ENCODE measurements around the gene HSPA5. TPM values are rescaled to one million over a fixed set of nuclear protein-coding genes. Genes with fewer than 3 reads are reported as not detected.

HSPA5 gene
- total RNA-seq, 4 donors from 2014 or later: 59.0 to 140 (median 84.9) TPM

- Histone ChIP-seq H3K4me3 (peak overlapping the region; percentile 88 to 96 (median 94)), H3K4me1 (peaks cover 0 to 24% (median 14%) of the 10 kb centered on the region in 4 donors), H3K27ac (peak overlapping the region; percentile 79 to 89 (median 85)), H3K9me3 (no peaks in the 10 kb centered on the region), H3K27me3 (no peaks in the 10 kb centered on the region), H3K36me3 (peaks cover 0 to 16% (median 0%) of the 10 kb centered on the region in 3 donors)
- WGBS, 2 donors: 13 to 16% methylated on average over 11 of the region's 11 CpGs
- TF ChIP-seq EP300 (IDR thresholded peaks at IDR 0.05): no peak
- TF ChIP-seq, protein P1, sequence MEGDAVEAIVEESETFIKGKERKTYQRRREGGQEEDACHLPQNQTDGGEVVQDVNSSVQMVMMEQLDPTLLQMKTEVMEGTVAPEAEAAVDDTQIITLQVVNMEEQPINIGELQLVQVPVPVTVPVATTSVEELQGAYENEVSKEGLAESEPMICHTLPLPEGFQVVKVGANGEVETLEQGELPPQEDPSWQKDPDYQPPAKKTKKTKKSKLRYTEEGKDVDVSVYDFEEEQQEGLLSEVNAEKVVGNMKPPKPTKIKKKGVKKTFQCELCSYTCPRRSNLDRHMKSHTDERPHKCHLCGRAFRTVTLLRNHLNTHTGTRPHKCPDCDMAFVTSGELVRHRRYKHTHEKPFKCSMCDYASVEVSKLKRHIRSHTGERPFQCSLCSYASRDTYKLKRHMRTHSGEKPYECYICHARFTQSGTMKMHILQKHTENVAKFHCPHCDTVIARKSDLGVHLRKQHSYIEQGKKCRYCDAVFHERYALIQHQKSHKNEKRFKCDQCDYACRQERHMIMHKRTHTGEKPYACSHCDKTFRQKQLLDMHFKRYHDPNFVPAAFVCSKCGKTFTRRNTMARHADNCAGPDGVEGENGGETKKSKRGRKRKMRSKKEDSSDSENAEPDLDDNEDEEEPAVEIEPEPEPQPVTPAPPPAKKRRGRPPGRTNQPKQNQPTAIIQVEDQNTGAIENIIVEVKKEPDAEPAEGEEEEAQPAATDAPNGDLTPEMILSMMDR (IDR thresholded peaks at IDR 0.05): no peak
- TF ChIP-seq POLR2A (IDR thresholded peaks at IDR 0.05): no peak
- DNase-seq (ENCODE audit: low spot score in 2 of 2): no peak
These were observed 21.3 kb upstream of the HSPA5 start for GRCh38 chr9:125262294-125262991.

DNA sequence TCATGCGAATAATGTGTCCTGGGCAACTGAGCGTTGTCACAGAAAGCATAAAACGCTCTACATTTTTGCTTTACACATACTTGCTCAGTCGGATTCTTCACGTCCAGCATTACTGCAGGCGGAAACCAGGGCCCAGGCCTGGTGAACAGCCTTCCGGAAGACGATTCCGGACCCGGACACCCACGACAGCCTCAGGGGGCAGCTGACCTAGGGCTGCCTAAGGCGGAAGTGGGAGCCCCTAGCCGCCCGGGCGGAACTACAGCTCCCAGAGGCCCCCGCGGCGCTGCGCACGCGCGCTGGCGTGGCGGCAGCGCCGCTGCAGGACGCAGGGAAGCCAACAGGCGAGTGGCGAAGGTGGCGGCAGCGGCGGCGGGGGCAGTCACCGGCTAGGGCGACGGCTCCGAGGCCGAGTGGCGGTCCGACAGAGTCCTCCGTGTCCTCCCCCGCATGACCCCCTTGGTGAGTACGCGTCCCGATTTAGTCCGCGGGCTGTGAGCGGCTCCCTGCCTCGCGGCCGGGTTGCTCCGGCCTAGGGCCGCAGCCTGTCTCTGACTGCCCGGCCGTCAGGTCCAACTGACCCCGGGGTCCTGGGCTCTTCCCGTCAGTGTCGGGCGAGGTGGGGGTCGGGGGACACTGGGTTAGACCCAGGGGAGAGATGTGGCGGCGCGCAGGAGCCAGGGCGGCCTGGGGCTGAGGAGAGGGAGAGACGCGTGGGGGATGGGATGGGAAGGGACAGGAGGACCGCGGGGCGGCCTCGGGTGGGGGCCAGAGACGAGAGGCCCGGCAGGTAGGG lies 20.6 kb upstream of the HSPA5 start, which contains the start of gene GAPVD1:
GAPVD1 (plus strand) TSS at position 326 of the 793 bp plus-strand sequence. CDS start 37,096 bp downstream, outside the sequence.
- Histone ChIP-seq H3K36me3 (peaks cover 0 to 15% (median 0%) of the 10 kb centered on the region in 3 donors), H3K4me3 (peak within 1 kb of the TSS; percentile 88 to 96 (median 94)), H3K27me3 (no peaks in the 10 kb centered on the region), H3K4me1 (peaks cover 0 to 24% (median 14%) of the 10 kb centered on the region in 4 donors), H3K27ac (peak within 1 kb of the TSS; percentile 79 to 89 (median 85)), H3K9me3 (no peaks in the 10 kb centered on the region)
- peak; percentile 40 to 51 for DNase-seq (ENCODE audit: low spot score in 2 of 2)
- TF ChIP-seq, protein P1 (IDR thresholded peaks at IDR 0.05): peak; percentile 37 to 78 (median 60)
- TF ChIP-seq EP300 (IDR thresholded peaks at IDR 0.05): peak in 1 of 2 donors; percentile 77
- TF ChIP-seq POLR2A (IDR thresholded peaks at IDR 0.05): peak; percentile 33 to 77
- 5 to 6% methylated on average over 32 to 34 of the region's 72 CpGs for WGBS, 2 donors

DNA sequence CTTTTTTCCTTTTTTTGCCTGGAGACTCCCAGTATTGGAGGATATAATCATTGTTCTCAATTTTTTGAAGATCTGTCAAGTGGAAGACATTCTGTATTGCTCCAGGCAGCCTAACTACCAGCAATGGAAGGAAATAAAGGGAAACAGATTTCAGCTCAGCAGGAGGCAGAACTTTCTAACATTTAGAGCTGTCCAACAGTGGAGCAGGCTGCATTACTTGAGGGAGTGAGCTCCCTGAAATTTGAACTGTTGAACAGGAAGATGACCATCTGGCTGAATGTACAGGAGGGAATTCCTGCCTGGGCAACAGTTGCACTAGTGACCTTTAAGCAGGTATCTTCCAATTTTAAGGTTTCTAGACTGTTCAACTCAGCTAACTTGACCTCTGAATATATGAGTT lies 19.4 kb upstream of the HSPA5 start:
- no peaks in the 10 kb centered on the region for H3K27me3 ChIP-seq
- TF ChIP-seq POLR2A (IDR thresholded peaks at IDR 0.05) (no peak), EP300 (IDR thresholded peaks at IDR 0.05) (no peak)
- TF ChIP-seq, protein P1 (IDR thresholded peaks at IDR 0.05): no peak
- peaks cover 0 to 6% (median 0%) of the 10 kb centered on the region in 3 donors for H3K36me3 ChIP-seq
- H3K27ac ChIP-seq: peak overlapping the region in 1 of 4 donors; percentile 89
- DNase-seq (ENCODE audit: low spot score in 2 of 2): no peak
- H3K9me3 ChIP-seq: no peaks in the 10 kb centered on the region
- no peak overlapping the region for H3K4me3 ChIP-seq
- H3K4me1 ChIP-seq: peaks cover 0 to 24% (median 14%) of the 10 kb centered on the region in 4 donors

GRCh38 chr9:125258832-125259534 lies 17.8 kb upstream of the HSPA5 start:
- WGBS, 2 donors: 50 to 57% methylated on average over 2 of the region's 2 CpGs
- peaks cover 0 to 15% (median 11%) of the 10 kb centered on the region in 4 donors for H3K4me1 ChIP-seq
- no peak overlapping the region for H3K4me3 ChIP-seq
- TF ChIP-seq, protein P1 (IDR thresholded peaks at IDR 0.05): no peak
- TF ChIP-seq EP300 (IDR thresholded peaks at IDR 0.05): peak in 1 of 2 donors; percentile 32
- TF ChIP-seq POLR2A (IDR thresholded peaks at IDR 0.05): no peak
- H3K27me3 ChIP-seq: no peaks in the 10 kb centered on the region
- no peaks in the 10 kb centered on the region for H3K9me3 ChIP-seq
- H3K27ac ChIP-seq: no peak overlapping the region
- DNase-seq (ENCODE audit: low spot score in 2 of 2): no peak
- peaks cover 0 to 5% (median 0%) of the 10 kb centered on the region in 3 donors for H3K36me3 ChIP-seq

Measured in tibial nerve (tissue), 4 donors.